HG03064 (cell line): Measurements from ENCODE around the gene TUB.

Experiments
- ATAC-seq: cut with Tn5 transposase; IDR thresholded peaks from one replicate; pipeline ENCODE4 v1.9.1; 2021; ENCODE audit warnings: low read depth; ENCODE audit not compliant: unreplicated experiment

Gene TUB

GRCh38 chr11:8067567-8067928, 13.5 kb upstream of the TUB start:
- no peak for ATAC-seq

DNA sequence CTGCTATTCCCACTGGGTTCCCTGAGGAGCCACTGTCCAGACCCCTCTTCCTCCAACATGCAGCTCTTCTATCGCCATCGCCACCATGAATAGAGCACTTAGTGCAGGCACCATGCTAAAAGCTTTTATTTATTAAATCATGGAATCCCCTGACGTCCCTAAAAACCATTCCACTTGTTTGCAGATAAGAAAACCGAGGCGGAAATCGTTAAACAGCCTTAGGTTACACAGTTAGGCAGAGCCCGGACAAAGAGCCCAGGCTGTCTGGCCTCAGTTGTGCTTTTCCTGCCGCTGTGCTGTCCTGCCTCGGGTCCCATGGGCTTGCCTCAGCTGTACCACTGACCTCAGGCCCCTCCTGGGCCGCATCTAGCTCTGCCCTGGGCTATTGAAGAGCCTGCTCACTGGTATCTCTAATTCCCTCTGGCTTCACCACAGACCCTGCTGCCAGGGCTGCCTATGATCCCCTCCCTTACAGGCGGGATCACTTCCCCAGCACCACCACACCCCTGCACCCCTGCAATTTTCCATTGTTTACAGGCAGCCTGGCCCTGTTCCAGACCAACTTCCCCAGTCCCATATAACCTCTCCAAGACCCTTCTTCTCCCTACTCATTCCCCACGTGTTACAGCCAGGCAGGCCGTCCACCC, 13.0 kb upstream of the TUB start:
- no peak for ATAC-seq

DNA sequence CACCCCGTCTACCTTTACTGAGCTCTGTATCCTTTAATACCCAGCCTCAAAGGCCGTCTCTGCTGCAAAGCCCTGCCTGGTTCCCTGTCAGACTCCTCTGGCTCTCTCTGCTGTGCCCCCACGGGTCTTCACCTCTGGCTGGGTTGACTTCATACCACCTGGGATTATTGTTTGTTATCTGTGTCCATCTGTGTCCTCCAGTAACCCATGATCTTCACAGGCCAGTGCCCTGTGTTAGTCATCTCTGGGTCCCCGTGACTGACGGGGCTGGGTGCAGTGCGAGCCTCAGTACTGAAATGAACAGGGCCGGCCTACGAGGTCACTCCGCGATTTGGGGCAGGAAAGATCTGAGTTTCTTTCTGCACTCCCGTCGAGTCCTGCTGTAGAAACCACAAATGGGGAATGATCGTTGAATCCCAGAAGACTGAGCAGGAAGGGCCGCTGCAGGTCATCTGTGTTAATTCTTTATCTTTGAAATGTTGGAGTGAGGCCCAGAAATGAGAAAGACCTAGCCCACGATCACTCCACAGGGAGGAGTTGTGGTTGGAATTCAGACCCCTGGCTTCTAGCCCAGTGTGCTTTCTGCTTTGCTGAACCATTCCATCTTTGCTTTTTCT, 12.3 kb upstream of the TUB start:
- ATAC-seq: no peak

DNA sequence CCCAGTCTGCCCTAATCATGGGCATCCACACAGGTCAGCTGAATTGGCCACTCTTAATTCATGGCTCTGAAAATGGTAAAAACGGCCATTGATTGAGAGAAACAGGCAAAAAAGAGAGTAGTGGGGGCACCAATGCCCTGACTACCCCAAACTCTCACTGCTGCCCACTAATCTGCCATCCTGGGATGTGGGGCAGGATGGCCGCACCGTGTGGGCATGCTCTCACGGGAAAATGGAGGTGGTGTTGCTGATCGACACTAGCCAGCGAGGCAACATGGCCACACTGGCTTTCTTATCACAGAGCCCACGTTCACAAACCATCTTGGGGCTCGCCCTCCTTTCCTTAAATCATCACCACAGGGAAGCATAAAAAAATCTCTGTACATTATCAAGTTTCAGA, 11.2 kb upstream of the TUB start:
- ATAC-seq: no peak

DNA sequence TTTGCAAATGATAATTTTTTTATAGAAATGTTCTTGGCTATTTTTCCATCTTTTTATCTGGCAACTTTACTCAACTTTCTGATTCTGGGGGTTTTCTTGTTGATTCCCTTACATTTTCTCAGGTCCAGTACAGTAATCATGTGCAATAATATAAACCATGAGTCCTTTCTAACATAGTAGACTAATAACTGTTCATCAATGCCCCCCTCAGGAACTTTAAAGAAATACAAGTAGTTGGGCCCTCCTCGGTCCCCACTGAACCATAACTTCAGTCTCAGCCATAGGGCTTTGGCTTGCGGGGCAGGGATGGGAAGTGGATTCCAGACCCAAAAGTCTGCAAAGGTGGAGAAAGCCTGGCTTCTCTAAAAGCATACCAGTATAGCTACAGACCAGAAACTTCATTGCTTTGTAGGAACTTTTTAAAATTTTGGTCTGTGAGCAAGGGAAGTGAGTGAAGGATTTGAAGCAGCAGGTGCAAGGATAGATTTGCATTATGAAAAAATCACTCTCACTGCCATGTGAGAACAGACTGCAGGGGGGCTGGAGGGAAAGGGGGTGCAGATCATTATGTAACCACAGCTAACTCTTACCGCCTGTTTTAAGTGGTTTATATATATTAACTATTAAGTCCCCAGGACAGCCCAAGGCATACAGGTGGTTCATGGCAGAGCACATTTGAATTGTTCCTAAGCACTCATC, 10.4 kb upstream of the TUB start:
- no peak for ATAC-seq

GRCh38 chr11:8071616-8072581, 9.1 kb upstream of the TUB start:
- no peak for ATAC-seq

DNA sequence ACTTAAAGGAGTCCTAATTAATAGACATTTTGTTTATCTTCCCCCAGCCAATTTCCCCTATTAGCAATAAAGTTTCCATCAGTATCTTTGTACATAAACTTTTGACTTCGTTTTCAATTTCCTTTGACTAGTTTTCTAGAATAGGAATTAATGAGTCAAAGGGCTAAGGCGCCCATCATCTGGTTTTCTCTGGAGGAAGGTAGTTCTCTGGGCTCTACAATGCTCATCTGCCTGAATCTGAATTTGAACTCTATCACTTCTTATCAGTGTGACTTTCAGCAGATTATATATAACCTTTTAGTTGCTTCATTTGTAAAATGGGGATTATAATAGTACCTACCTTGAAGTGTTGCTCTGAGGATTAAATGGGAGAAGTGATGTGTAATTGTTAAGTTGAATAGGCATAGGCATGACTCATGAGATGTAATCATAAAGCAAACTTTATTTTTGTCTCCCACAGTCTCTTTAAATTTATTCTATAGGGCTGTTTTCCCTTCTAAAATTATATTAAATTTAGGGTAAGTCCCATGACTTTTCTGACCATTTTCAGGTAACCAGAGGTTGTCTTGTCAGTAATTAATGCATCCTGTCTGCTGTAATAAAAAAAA, 5.8 kb upstream of the TUB start:
- no peak for ATAC-seq

DNA sequence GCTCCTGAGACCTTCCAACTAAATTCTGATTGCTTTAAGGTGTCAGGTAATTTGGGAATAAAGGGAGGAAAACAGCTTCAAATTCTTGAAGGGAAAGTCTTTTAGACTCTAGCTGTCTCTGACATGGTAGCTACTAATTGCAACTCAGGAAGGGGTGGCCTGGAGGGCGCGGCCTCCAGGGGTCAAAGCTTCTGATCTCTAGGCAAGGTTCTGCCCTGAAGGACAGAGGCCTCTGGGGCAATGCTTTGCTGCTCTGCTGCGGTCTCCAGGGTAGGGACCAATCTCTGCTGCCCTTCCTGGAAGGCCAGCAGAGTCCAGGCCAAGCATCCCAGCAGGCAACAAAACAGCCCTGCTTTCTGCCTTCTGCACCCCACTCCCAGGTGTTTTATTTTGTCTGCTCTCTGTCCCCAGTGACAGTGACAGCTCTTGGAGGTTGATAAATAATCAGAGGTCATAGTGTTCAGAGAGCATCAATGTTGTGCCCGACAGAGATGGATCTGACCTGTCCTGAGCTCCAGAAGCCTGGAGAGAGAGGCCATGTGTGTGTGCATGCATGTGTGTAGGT, 1.8 kb upstream of the TUB start:
- no peak for ATAC-seq

DNA sequence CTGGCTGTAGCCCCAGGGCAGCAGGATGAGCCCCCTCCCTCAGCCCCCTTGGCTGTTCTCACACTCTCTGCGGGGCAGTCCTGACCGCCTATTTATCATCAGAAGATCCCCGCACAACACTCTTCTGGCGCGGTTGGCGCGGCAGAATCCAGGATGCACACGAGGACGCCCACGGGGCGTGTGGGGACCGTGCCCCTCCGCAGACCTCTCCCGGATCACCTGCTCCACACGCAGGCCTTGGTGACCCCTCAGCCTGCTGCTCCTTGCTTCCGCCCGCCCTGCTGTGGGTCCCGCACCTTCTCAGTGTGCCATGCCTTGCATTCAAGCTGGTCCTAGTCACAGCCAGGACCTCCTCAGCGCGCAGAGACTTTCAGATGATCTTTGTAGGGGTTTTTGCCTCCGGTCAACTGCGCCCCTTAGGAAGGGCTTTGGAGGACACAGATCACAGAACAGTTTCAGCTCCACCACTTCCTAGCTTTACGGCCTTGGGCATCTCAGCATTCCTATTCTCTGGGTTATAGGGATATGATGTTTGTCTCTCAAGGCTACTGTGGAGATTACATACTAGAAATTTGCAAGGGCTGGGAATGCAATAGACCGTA, 841 bp upstream of the TUB start:
- no peak for ATAC-seq

GRCh38 chr11:8081591-8082250, 710 bp downstream of the TUB start:
- ATAC-seq: no peak

DNA sequence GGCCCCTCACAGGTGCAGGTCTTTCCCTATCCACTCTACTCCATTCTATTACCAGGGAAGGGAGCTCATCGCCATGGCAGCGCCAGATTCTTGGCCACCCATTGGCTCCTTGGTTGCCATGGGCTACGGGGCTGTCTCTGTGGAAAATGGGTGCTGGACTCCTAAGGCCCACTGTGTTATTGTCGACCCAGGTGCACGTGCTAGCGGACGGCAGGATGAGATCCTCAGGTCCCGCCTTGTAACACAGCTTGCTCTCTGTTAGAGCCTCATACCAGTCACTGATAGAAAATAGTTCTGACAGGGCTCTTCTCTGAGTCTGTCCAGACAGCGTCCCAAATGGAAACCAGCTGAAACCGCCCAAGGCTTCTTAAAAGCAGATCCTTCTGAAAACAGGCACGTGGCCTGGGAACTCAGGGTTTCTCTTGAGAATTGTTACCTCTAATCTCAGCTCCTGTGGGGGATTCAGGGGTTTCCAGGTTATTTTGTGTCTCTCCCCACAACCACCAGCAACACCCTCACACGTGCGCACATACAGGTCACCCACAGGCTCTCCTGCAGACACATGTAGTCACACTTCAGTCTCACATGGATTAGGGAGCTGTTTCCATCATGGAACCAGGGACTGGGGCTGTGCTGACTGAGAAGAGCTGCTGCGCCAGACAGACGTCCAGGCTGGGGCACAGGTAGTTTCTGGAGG, 1.5 kb downstream of the TUB start:
- no peak for ATAC-seq

DNA sequence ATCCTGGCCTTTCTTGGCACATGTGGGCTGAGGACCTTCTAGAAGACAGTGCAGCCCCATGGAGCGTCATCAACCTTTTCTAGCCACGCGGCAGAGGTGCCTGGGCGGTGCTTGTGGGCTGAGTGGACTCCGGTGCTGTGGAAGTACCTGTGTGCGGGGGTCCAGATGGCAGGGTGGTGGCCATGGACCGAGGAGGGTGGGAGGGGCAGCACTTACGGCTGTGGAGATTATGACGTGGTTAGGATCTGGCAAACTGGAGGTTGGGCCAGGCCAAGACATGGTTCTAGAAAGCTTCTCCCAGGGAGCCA, 2.0 kb downstream of the TUB start:
- ATAC-seq: no peak

- no peak for ATAC-seq
Observed at GRCh38 chr11:8083871-8084281, 2.9 kb downstream of the TUB start.

- ATAC-seq: no peak
Observed at GRCh38 chr11:8084352-8084751, 3.3 kb downstream of the TUB start.

DNA sequence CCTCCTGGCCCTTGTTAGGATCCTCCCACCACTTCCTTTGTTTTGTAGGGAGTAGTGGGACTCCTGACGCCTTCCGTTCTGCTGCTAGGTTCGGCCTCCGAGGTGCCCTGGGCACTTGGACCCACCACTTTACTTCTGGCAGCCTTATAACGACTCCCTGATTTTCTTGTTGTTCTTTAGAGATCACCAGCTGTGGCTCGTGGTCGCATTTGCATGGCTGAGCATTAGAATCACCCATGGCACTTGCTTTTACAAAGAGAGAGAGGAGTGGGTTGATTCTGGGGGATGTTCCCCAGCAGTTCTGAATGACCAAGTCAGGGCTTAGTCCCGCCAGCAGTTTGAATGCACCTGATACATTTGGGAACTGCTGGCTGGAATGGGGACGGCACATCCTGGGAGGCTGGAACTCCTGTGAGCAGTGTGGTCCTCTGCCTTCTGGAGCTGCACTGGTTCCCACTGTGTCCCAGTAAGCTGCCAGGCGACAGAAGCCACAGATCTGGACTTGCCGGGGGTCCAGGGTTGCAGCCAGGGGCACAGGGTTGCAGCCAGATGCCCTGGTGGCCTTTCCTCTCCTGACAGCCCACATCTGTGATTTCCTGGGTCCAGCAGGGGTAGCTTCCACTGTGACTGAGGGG, 4.1 kb downstream of the TUB start:
- no peak for ATAC-seq

- no peak for ATAC-seq
Observed at GRCh38 chr11:8086001-8086479, 5.0 kb downstream of the TUB start.

GRCh38 chr11:8086571-8086970, 5.6 kb downstream of the TUB start:
- no peak for ATAC-seq

- no peak for ATAC-seq
Observed at GRCh38 chr11:8087185-8087584, 6.2 kb downstream of the TUB start.
